ENCODE measurements around the gene TIMM22.
"Not testable (repeated sequence)": the region's sequence is repeated elsewhere in the genome, so short reads cannot be mapped to it uniquely, and the experiment has no call there.

The TIMM22 gene

DNA sequence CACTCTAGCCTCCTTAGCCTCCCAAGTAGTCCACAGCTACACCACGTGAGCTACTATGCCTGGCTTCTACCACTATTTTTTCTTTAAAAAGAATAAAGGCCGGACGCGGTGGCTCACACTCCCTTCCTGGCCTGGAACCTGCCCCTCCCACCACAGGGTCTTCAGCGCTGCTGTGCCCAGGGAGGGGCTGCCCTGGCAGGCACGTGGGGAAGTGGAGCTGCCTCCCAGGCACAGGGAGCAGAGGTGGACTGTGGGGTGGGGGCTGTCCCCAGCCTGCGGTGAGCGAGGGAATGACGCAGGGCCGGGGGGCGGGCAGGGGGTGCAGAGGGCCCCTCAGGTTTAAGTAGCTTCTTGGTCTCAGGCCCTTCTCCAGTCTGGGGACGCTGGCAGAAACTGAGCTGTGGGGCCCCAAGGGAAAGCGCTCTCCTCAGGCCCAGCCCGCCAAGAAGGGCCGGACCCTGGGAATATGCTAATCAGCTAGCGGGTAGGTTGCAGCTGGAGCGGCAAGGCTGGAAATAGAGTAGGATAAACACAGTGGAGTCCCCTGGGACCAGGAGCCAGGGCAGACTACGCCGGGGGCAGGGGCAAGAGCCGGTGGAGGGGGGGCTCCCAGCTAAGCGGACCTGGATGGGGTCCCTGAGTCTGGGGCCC, 46.8 kb downstream of the TIMM22 start:
- H3K9ac ChIP-seq (ENCODE audit: low read depth, low read length): no peak overlapping the region
- no peak overlapping the region for H3K4me3 ChIP-seq (ENCODE audit: low read length)
- H3K9me3 ChIP-seq (ENCODE audit: insufficient read depth, low read depth, low read length): no peaks in the 10 kb centered on the region
- H3K36me3 ChIP-seq (ENCODE audit: insufficient read depth, low read length): peaks cover 4% of the 10 kb centered on the region; the same call in 1 of the 2 replicates
- H3K27me3 ChIP-seq (ENCODE audit: insufficient read depth, low read length): no peaks in the 10 kb centered on the region
- H3K27ac ChIP-seq (ENCODE audit: low read depth, low read length): no peak overlapping the region; the same call in 1 of the 2 replicates
- WGBS: 31% methylated on average over 21 of the region's 21 CpGs
- 0 out of 2 replicates have a peak, but pooled peaks cover 5% of the 10 kb centered on the region for H3K4me1 ChIP-seq (ENCODE audit: insufficient read depth, low read length)

DNA sequence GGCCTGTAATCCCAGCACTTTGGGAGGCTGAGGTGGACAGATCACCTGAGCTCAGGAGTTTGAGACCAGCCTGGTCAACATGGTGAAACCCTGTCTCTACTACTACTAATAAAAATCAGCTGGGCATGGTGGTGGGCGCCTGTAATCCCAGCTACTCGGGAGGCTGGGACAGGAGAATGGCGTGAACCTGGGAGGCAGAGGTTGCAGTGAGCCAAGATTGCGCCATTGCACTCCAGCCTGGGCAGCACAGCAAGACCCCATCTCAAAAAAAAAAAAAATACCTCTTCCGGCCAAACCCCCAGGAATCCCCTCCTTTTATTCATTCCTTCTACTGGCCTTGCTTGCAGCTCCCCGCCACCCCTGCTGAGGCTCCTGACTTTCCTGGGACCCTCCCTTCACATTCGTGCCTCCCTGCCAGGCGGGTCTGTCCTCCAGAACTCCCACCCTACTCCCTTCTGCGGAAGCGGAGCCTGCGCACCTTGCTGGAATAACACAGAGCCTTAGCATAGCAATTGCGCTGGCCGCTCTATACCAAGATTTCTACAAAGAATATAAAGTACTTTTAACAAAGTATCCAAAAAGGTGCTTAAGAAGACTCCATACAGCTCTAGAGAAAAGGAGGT, 47.6 kb downstream of the TIMM22 start:
- WGBS: 92% methylated on average over 13 of the region's 13 CpGs
- H3K4me3 ChIP-seq (ENCODE audit: low read length); H3K4me1 ChIP-seq (ENCODE audit: insufficient read depth, low read length); H3K27me3 ChIP-seq (ENCODE audit: insufficient read depth, low read length); H3K9me3 ChIP-seq (ENCODE audit: insufficient read depth, low read depth, low read length); H3K36me3 ChIP-seq (ENCODE audit: insufficient read depth, low read length); H3K27ac ChIP-seq (ENCODE audit: low read depth, low read length); H3K9ac ChIP-seq (ENCODE audit: low read depth, low read length): not testable (repeated sequence)

DNA sequence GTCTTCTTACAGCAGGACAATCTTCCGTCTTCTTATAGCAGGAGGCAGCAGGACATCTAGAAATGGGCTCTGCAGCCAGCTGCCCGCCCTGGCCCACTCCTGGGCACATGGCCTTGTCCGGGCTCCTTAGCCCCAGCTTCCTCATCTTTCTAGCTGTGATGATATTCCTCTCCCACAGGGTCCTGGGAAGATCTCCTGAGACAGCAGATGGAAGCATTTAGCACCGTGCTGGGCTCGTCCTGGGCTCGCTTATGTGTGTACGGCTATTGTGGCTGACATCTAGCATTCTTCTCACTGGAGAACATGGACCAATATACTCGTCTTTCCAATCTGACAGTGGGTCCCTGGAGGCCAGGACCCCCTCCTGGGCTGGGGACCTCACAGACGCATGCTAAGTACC, 48.5 kb downstream of the TIMM22 start:
- Histone ChIP-seq H3K4me1 (ENCODE audit: insufficient read depth, low read length) (0 out of 2 replicates have a peak, but pooled peaks cover 3% of the 10 kb centered on the region), H3K36me3 (ENCODE audit: insufficient read depth, low read length) (peaks cover 4% of the 10 kb centered on the region; the same call in 1 of the 2 replicates)
- 83% methylated on average over 9 of the region's 9 CpGs for WGBS

GRCh38 chr17:1047177-1047878, 50.4 kb downstream of the TIMM22 start:
- Histone ChIP-seq H3K9me3 (ENCODE audit: insufficient read depth, low read depth, low read length) (no peaks in the 10 kb centered on the region), H3K36me3 (ENCODE audit: insufficient read depth, low read length) (peaks cover 4% of the 10 kb centered on the region; the same call in 1 of the 2 replicates), H3K9ac (ENCODE audit: low read depth, low read length) (no peak overlapping the region), H3K27ac (ENCODE audit: low read depth, low read length) (no peak overlapping the region), H3K27me3 (ENCODE audit: insufficient read depth, low read length) (no peaks in the 10 kb centered on the region), H3K4me1 (ENCODE audit: insufficient read depth, low read length) (0 out of 2 replicates have a peak, but pooled peaks cover 3% of the 10 kb centered on the region), H3K4me3 (ENCODE audit: low read length) (no peak overlapping the region)
- 89% methylated on average over 21 of the region's 21 CpGs for WGBS

More for the DNA sequence above, 48.5 kb downstream of the TIMM22 start:
- Histone ChIP-seq H3K9ac (ENCODE audit: low read depth, low read length) (no peak overlapping the region), H3K9me3 (ENCODE audit: insufficient read depth, low read depth, low read length) (no peaks in the 10 kb centered on the region), H3K27me3 (ENCODE audit: insufficient read depth, low read length) (no peaks in the 10 kb centered on the region), H3K27ac (ENCODE audit: low read depth, low read length) (no peak overlapping the region), H3K4me3 (ENCODE audit: low read length) (no peak overlapping the region)

- Histone ChIP-seq H3K27me3 (ENCODE audit: insufficient read depth, low read length) (no peaks in the 10 kb centered on the region), H3K9me3 (ENCODE audit: insufficient read depth, low read depth, low read length) (no peaks in the 10 kb centered on the region), H3K4me1 (ENCODE audit: insufficient read depth, low read length) (0 out of 2 replicates have a peak, but pooled peaks cover 3% of the 10 kb centered on the region), H3K9ac (ENCODE audit: low read depth, low read length) (no peak overlapping the region), H3K4me3 (ENCODE audit: low read length) (no peak overlapping the region), H3K36me3 (ENCODE audit: insufficient read depth, low read length) (no peaks in the 10 kb centered on the region), H3K27ac (ENCODE audit: low read depth, low read length) (no peak overlapping the region)
- 90% methylated on average over 20 of the region's 20 CpGs for WGBS
These were observed 51.0 kb downstream of the TIMM22 start for GRCh38 chr17:1047879-1048470.

- not testable (repeated sequence) for H3K4me3 ChIP-seq (ENCODE audit: low read length); H3K27ac ChIP-seq (ENCODE audit: low read depth, low read length); H3K4me1 ChIP-seq (ENCODE audit: insufficient read depth, low read length); H3K9ac ChIP-seq (ENCODE audit: low read depth, low read length); H3K27me3 ChIP-seq (ENCODE audit: insufficient read depth, low read length); H3K36me3 ChIP-seq (ENCODE audit: insufficient read depth, low read length); H3K9me3 ChIP-seq (ENCODE audit: insufficient read depth, low read depth, low read length)
- WGBS: 96% methylated on average over 49 of the region's 49 CpGs
These were observed 51.7 kb downstream of the TIMM22 start for GRCh38 chr17:1048516-1049115.

- Histone ChIP-seq H3K27ac (ENCODE audit: low read depth, low read length) (no peak overlapping the region), H3K4me1 (ENCODE audit: insufficient read depth, low read length) (no peaks in the 10 kb centered on the region), H3K36me3 (ENCODE audit: insufficient read depth, low read length) (peaks cover 9% of the 10 kb centered on the region; the same call in 1 of the 2 replicates), H3K9me3 (ENCODE audit: insufficient read depth, low read depth, low read length) (no peaks in the 10 kb centered on the region), H3K27me3 (ENCODE audit: insufficient read depth, low read length) (no peaks in the 10 kb centered on the region), H3K9ac (ENCODE audit: low read depth, low read length) (no peak overlapping the region), H3K4me3 (ENCODE audit: low read length) (no peak overlapping the region)
- WGBS: 94% methylated on average over 28 of the region's 28 CpGs
These were observed 52.7 kb downstream of the TIMM22 start for GRCh38 chr17:1049446-1050225.

GRCh38 chr17:1050246-1050995, 53.5 kb downstream of the TIMM22 start:
- WGBS: 90% methylated on average over 22 of the region's 22 CpGs
- H3K27ac ChIP-seq (ENCODE audit: low read depth, low read length): no peak overlapping the region

GRCh38 chr17:1050996-1051925, 54.3 kb downstream of the TIMM22 start:
- Histone ChIP-seq H3K27me3 (ENCODE audit: insufficient read depth, low read length) (no peaks in the 10 kb centered on the region), H3K27ac (ENCODE audit: low read depth, low read length) (no peak overlapping the region), H3K9me3 (ENCODE audit: insufficient read depth, low read depth, low read length) (no peaks in the 10 kb centered on the region), H3K36me3 (ENCODE audit: insufficient read depth, low read length) (peaks cover 15% of the 10 kb centered on the region; the same call in 1 of the 2 replicates), H3K4me3 (ENCODE audit: low read length) (no peak overlapping the region), H3K4me1 (ENCODE audit: insufficient read depth, low read length) (no peaks in the 10 kb centered on the region), H3K9ac (ENCODE audit: low read depth, low read length) (no peak overlapping the region)
- WGBS: 94% methylated on average over 33 of the region's 33 CpGs

More at GRCh38 chr17:1050246-1050995, 53.5 kb downstream of the TIMM22 start:
- no peaks in the 10 kb centered on the region for H3K27me3 ChIP-seq (ENCODE audit: insufficient read depth, low read length)
- no peaks in the 10 kb centered on the region for H3K9me3 ChIP-seq (ENCODE audit: insufficient read depth, low read depth, low read length)
- H3K9ac ChIP-seq (ENCODE audit: low read depth, low read length): no peak overlapping the region
- peaks cover 15% of the 10 kb centered on the region; the same call in 1 of the 2 replicates for H3K36me3 ChIP-seq (ENCODE audit: insufficient read depth, low read length)
- no peaks in the 10 kb centered on the region for H3K4me1 ChIP-seq (ENCODE audit: insufficient read depth, low read length)
- no peak overlapping the region for H3K4me3 ChIP-seq (ENCODE audit: low read length)
